HCT116 (cell line): ENCODE results near the gene CACNG1.

ENCODE experiments used
- EZH2 ChIP-seq: fragments of 200-600 bp; sonication (generic); IDR thresholded peaks from 2 replicates; pipeline ENCODE4 v1.6.1; 2017; ENCODE audit warnings: antibody characterized with exemption, mixed run types
- JUND ChIP-seq: IDR thresholded peaks from 2 replicates; pipeline ENCODE4 v1.6.1; 2012
- POLR2A ChIP-seq: IDR thresholded peaks from 2 replicates; pipeline ENCODE4 v1.7.0; 2011; ENCODE audit warnings: borderline replicate concordance; ENCODE audit not compliant: insufficient read depth, insufficient read length; ENCODE audit errors: extremely low read depth
- ZNF274 ChIP-seq: fragments of 200-500 bp; sonication (Bioruptor generic); IDR thresholded peaks from 2 replicates; pipeline ENCODE4 v1.6.1; 2014; ENCODE audit warnings: mild to moderate bottlenecking, low read depth, low read length, inconsistent platforms
- TF ChIP-seq, protein P1 (sequence below), 3 experiments: fragments of 200-600 bp in 1 of 3; sonication (generic) in 1 of 3; IDR thresholded peaks in 2 of 3; conservative IDR thresholded peaks in 1 of 3; 2 replicates each; pipeline ENCODE4 v1.5.1; 2012 to 2017; ENCODE audit warnings: low read depth in 2 of 3, low read length in 2 of 3, antibody characterized with exemption in 1 of 3, borderline replicate concordance in 1 of 3, control low read depth in 1 of 3, mild to moderate bottlenecking in 1 of 3, mixed read lengths in 1 of 3, mixed run types in 1 of 3, moderate library complexity in 1 of 3; ENCODE audit not compliant: insufficient read depth in 1 of 3

DNA sequence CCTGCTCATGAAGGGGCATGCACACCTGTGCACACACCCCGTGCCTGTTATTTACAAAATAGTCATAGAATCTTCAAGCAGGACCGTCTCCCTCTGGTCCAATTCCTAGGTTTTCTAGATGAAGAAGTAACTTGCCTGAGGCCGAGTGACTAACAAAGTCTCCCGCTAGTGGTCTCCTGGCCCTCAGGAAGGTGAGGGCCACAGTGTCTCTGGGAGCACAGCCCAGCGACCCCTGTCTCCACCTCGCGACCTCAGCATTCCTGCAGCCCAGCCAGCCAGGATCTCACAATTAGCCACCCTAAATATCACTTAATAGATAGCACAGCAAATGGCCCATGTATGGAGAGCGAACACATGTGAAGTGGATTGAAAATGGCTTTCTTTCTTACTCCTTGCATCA lies 30.5 kb upstream of the CACNG1 start:
- TF ChIP-seq, protein P1, sequence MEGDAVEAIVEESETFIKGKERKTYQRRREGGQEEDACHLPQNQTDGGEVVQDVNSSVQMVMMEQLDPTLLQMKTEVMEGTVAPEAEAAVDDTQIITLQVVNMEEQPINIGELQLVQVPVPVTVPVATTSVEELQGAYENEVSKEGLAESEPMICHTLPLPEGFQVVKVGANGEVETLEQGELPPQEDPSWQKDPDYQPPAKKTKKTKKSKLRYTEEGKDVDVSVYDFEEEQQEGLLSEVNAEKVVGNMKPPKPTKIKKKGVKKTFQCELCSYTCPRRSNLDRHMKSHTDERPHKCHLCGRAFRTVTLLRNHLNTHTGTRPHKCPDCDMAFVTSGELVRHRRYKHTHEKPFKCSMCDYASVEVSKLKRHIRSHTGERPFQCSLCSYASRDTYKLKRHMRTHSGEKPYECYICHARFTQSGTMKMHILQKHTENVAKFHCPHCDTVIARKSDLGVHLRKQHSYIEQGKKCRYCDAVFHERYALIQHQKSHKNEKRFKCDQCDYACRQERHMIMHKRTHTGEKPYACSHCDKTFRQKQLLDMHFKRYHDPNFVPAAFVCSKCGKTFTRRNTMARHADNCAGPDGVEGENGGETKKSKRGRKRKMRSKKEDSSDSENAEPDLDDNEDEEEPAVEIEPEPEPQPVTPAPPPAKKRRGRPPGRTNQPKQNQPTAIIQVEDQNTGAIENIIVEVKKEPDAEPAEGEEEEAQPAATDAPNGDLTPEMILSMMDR (IDR thresholded peaks at IDR 0.05 in 2 of 3, conservative IDR thresholded peaks at IDR 0.05 in 1 of 3; ENCODE audit: borderline replicate concordance in 1 of 3, insufficient read depth in 1 of 3, low read depth in 2 of 3, low read length in 2 of 3): no peak
- TF ChIP-seq JUND (no peak), ZNF274 (no peak), EZH2 (no peak), POLR2A (no peak)
